ENCODE data around the gene CPEB2.

Gene CPEB2

DNA sequence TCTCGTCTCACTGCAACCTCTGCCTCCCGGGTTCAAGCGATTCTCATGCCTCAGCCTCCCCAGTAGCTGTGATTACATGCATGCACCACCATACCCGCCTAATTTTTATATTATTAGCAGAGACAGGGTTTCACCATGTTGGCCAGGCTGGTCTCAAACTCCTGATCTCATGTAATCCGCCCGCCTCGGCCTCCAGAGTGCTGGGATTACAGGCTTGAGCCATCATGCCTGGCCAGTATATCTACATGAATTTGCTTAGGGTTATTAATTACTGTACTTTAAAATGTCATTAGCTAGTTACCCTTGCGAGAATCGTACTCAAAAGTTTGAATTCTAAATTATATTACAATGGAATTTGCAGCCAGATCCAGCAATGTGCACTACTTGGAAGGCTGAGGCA is 8.9 kb downstream of the CPEB2 start:
- no peak for DNase-seq

GRCh38 chr4:15012017-15012788 is 9.9 kb downstream of the CPEB2 start:
- no peak for DNase-seq

DNA sequence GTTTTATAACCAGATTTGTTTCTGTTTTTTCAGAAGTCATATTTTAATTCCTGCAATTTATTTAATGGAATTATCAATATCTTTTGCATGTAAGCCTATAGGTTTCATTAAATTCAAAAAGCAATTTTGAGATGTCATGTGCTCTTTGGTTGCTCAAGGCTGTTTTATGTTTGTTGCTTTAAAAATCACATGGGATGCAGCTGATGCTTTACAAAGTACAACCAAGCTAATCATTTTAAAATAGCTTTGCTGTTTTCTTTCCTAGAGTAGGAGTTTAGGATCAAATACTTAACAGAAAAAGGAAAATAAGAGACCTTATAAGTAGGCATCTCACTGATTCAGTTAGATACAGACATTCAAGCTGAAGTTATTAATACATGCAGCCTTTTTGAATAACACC is 11.3 kb downstream of the CPEB2 start:
- no peak for DNase-seq

DNA sequence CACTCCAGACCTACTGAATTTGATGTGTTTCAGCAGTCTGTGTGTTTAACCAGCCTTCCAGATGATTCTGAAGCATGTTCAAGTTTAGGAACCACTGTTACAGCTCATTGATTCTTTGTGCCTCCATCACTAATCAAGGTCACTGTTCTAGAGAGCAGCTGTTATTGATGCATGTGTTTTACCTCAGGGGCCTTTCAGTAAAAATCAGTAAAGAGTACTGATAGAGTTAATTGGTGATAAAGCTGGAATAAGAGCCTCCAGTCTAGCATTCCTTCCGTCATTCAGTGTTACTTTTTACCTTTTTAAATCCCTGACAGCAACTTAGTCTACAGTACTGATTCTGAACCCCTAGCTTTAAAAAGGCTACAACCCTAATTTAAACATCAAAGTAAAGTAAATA is 12.9 kb downstream of the CPEB2 start:
- DNase-seq = no peak

GRCh38 chr4:15018361-15018760 is 16.1 kb downstream of the CPEB2 start:
- no peak for DNase-seq

GRCh38 chr4:15020502-15021286 is 18.4 kb downstream of the CPEB2 start:
- DNase-seq = no peak

GRCh38 chr4:15021311-15021710 is 19.0 kb downstream of the CPEB2 start:
- no peak for DNase-seq

- no peak for DNase-seq
Observed at GRCh38 chr4:15021946-15022345, 19.7 kb downstream of the CPEB2 start.

DNA sequence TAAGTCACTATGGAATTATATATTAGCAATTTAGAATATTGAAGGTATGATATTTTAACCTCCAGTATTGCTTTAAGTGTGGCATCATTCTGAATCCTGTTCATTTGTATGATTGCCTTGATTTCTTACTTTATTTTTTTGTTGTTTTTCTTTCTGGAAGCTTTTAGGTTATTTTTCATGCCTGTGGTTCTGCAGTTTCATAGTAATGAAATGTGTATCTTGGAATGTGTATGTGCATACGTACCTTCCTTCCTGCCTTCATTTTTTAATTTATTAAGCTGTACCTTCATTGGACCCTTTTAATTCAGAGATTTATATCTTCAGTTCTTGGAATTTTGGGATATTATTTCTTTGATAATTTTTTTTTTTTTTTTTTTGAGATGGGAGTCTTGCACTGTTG is 22.1 kb downstream of the CPEB2 start:
- DNase-seq = no peak

GRCh38 chr4:15025693-15026092 is 23.4 kb downstream of the CPEB2 start:
- no peak for DNase-seq

GRCh38 chr4:15027921-15028435 is 25.7 kb downstream of the CPEB2 start:
- no peak for DNase-seq

- DNase-seq = no peak
Observed at GRCh38 chr4:15031197-15031596, 28.9 kb downstream of the CPEB2 start.

- DNase-seq = no peak
Observed at GRCh38 chr4:15031993-15032675, 29.9 kb downstream of the CPEB2 start.

- DNase-seq = no peak
Observed at GRCh38 chr4:15034071-15034764, 31.9 kb downstream of the CPEB2 start.

- DNase-seq = no peak
Observed at GRCh38 chr4:15035159-15035558, 32.9 kb downstream of the CPEB2 start.

GRCh38 chr4:15037923-15038541 is 35.8 kb downstream of the CPEB2 start:
- no peak for DNase-seq

DNA sequence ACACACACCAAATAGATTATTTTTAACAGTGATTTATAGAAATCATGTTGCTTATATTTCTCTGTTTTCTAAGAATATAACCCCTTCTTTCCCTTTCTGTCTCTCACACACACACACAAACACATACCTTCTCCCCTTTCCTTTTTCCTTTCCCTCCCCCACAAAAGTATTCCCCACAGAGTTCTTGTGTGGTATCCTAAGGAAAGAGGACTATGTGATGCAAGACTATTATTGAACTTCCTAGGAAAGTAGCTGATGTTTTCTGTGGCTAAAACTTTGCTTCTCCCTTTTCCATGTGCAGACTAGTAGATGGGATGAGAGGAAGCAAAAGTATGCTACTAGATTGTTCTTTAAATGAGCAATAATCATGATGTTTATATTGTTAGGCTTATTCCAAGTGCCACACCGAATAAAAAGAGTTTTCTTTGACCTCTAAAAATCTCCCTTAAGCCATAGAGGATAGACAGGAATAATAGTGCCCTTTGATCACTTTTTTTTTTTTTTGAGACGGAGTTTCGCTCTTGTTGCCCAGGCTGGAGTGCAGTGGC is 38.7 kb downstream of the CPEB2 start:
- no peak for DNase-seq

GRCh38 chr4:15042529-15043167 is 40.4 kb downstream of the CPEB2 start:
- DNase-seq = no peak

DNA sequence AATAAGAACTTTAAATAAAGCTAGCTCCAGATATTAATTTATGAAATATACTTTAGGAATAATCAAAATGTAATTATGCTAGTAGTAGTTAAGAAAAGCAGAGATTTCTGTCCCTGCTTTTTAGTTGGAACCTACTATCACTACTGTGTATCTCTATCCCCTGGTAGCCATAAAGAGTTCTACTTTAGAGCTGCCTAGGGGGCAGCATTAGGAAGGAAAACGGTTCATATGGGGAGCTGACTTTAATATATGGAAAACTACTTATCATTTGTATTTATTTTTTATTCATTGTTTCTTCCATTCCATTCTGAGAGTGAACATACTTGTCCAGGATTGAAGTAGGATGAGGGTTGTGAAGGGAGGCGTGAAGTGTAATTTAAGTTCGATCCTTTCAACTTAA is 40.9 kb downstream of the CPEB2 start:
- no peak for DNase-seq

DNA sequence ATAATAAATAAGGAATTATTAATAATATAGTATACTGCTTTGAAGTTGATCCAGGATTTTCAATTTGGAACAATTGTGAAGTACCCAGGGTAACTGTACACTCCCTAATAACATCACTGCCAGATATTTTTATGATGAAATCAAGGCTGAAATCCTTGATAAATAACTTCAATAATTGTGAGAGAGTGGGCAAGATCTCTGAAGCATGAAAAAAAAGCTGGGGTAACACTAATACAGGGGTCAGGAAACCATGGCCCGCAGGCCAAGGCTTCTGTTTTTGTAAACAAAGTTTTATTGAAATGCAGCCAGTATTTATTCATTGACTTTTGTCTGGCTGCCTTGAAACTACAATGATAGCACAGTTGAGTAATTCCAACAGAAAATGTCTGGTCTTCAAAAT is 41.6 kb downstream of the CPEB2 start:
- DNase-seq = no peak

GRCh38 chr4:15054541-15054940 is 52.3 kb downstream of the CPEB2 start:
- DNase-seq = no peak

- no peak for DNase-seq
Observed at GRCh38 chr4:15060213-15060612, 57.9 kb downstream of the CPEB2 start.

All from CD4-positive, alpha-beta T cell treated with Interleukin-17A for 4 hours (primary cell).